GM06990 (cell line): ENCODE measurements around the gene HOXC9.

Experiments
- DNase-seq: peaks from one replicate; pipeline ENCODE4 v3.0.0-alpha.2; 2011; ENCODE audit not compliant: insufficient read length; ENCODE audit errors: extremely low read depth
- H3K27me3 ChIP-seq: replicated peaks from 2 replicates; pipeline ENCODE4 v1.6.0; 2011; ENCODE audit warnings: low read length; ENCODE audit not compliant: control insufficient read depth, insufficient read depth
- H3K36me3 ChIP-seq: 2 replicates; pipeline ENCODE4 v1.5.1; 2011; ENCODE audit warnings: low read length; ENCODE audit not compliant: control insufficient read depth, insufficient read depth
- H3K4me3 ChIP-seq: replicated peaks from 2 replicates; pipeline ENCODE4 v1.5.1; 2011; ENCODE audit warnings: low read depth, mild to moderate bottlenecking, control low read depth, low read length
- TF ChIP-seq, protein P1 (sequence below): IDR thresholded peaks from 2 replicates; pipeline ENCODE4 v1.5.1; 2011; ENCODE audit warnings: low read length, control low read depth, mild to moderate bottlenecking, inconsistent platforms; ENCODE audit not compliant: insufficient read depth, poor library complexity, severe bottlenecking

The HOXC9 gene

GRCh38 chr12:54036620-54037359 is 36.8 kb downstream of the HOXC9 start:
- Histone ChIP-seq H3K27me3 (no peaks in the 10 kb centered on the region; the same call in 1 of the 2 replicates), H3K4me3 (no peak overlapping the region), H3K36me3 (no peaks in the 10 kb centered on the region)
- TF ChIP-seq, protein P1, sequence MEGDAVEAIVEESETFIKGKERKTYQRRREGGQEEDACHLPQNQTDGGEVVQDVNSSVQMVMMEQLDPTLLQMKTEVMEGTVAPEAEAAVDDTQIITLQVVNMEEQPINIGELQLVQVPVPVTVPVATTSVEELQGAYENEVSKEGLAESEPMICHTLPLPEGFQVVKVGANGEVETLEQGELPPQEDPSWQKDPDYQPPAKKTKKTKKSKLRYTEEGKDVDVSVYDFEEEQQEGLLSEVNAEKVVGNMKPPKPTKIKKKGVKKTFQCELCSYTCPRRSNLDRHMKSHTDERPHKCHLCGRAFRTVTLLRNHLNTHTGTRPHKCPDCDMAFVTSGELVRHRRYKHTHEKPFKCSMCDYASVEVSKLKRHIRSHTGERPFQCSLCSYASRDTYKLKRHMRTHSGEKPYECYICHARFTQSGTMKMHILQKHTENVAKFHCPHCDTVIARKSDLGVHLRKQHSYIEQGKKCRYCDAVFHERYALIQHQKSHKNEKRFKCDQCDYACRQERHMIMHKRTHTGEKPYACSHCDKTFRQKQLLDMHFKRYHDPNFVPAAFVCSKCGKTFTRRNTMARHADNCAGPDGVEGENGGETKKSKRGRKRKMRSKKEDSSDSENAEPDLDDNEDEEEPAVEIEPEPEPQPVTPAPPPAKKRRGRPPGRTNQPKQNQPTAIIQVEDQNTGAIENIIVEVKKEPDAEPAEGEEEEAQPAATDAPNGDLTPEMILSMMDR = no peak
- DNase-seq = no peak

GRCh38 chr12:54037360-54038283 is 37.7 kb downstream of the HOXC9 start:
- Histone ChIP-seq H3K27me3 (no peaks in the 10 kb centered on the region; the same call in 1 of the 2 replicates), H3K4me3 (no peak overlapping the region), H3K36me3 (no peaks in the 10 kb centered on the region)
- no peak for DNase-seq
- TF ChIP-seq, protein P1 = no peak

DNA sequence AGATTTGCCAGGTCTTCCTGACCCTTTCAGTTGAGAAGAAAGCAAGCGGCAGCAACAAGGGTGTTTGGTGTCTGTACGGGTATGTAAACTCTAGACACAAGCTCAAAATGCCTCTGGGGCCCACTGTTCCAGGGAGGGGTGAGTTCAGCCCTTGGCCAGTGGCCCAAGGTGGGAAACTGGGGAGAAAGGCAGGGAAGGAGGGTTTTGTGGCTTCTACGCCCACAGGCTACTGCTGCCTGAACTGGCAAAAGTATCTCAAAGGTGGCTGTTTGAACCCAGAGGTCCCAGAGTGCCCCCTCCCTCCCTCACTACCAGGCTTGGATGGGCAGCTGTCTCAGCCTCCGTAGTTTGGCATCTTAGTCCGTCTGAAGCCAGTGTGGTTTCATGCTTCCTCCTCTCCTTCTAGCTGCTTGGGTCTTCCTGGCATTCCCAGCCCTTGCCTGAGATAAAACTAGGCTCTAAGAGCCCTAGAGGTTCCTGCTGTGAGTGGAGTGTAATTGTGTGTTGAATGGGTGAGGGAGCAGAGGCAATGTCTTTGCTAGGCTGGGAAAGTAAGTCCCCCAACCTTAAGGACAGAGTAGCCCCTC is 38.4 kb downstream of the HOXC9 start:
- DNase-seq = no peak
- H3K4me3 ChIP-seq = no peak overlapping the region
- TF ChIP-seq, protein P1 = no peak
- no peaks in the 10 kb centered on the region; the same call in 1 of the 2 replicates for H3K27me3 ChIP-seq
- H3K36me3 ChIP-seq = no peaks in the 10 kb centered on the region

DNA sequence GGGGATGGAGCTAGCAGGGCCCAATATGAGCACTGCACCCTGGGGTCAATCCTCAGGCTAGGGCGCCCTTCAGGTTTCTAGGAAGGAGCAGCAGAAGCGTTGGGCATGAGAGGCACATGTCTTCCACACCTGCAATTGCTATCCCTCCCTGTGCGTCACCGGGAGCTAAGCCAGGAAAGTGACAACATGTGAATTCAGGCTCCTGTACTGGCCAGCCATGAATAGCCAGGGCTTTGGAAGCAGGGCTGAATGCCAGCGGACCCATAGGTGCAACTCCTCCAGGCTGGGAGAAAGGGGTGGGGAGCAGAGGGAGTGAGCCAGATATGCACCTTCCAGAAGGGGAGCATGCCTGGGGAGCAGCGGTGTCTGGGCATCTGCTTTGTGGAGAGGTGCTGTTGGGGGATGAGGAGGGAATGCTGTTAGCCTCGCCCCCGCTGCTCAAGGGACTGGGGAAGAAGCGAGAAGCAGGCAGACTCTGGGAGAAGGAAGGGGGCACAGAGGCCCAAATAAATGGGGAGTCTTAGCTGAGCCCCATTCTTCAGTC is 39.0 kb downstream of the HOXC9 start:
- no peaks in the 10 kb centered on the region for H3K36me3 ChIP-seq
- H3K4me3 ChIP-seq = no peak overlapping the region
- TF ChIP-seq, protein P1 = no peak
- no peaks in the 10 kb centered on the region; the same call in 1 of the 2 replicates for H3K27me3 ChIP-seq
- no peak for DNase-seq

- Histone ChIP-seq H3K36me3 (no peaks in the 10 kb centered on the region), H3K27me3 (no peaks in the 10 kb centered on the region; the same call in 1 of the 2 replicates), H3K4me3 (no peak overlapping the region)
- DNase-seq = no peak
- TF ChIP-seq, protein P1 = no peak
Measured at GRCh38 chr12:54039417-54040147, 39.6 kb downstream of the HOXC9 start.
